ENCODE measurements around the gene CALHM4.

Gene CALHM4

GRCh38 chr6:116570856-116571682, 17.5 kb downstream of the CALHM4 start, which contains the start of gene RWDD1:
TSS of gene RWDD1 (plus strand) at chr6:116571504. CDS start at chr6:116571583, 79 bp downstream.
- peak within 1 kb of the TSS; percentile 99 for H2AFZ ChIP-seq (ENCODE audit: low read depth, low read length)
- peak within 1 kb of the TSS; percentile 83 for H3K9ac ChIP-seq (ENCODE audit: low read depth, low read length)

DNA sequence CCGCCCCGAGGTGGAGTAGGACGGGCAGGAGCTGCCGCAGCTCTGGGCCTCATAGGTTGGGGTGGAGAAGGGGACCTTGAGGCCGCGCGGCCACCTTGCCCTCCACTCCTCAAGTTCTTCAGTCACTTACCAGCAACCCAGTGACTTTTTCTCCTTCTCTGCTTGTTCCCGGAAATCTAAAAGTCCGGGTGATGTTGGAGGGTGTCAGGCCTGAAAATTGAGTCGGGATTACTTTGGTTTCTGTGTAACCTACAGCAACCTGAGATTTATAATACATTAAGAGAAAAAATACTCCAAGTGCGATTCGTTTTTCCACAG, 18.1 kb downstream of the CALHM4 start:
- H3K27me3 ChIP-seq (ENCODE audit: insufficient read depth, low read length, poor library complexity), result no peaks in the 10 kb centered on the region
- ATAC-seq (ENCODE audit: insufficient read depth, low read depth) (no peak), DNase-seq (no peak)
- H3K4me2 ChIP-seq (ENCODE audit: insufficient read depth, low read length), result peak overlapping the region; percentile 71
- peaks cover 22% of the 10 kb centered on the region; the same call in 1 of the 2 replicates for H4K20me1 ChIP-seq (ENCODE audit: insufficient read depth, low read length)
- peak overlapping the region; percentile 83 for H3K9ac ChIP-seq (ENCODE audit: low read depth, low read length)
- peak overlapping the region; percentile 70 to 95 for H3K4me3 ChIP-seq (ENCODE audit: low read depth in 1 of 2, low read length in 2 of 2)
- peak overlapping the region; percentile 99 for H2AFZ ChIP-seq (ENCODE audit: low read depth, low read length)
- peaks cover 37% of the 10 kb centered on the region for H3K4me1 ChIP-seq (ENCODE audit: insufficient read depth, low read length)
- H3K9me3 ChIP-seq (ENCODE audit: insufficient read depth, low read length, severe bottlenecking), result no peaks in the 10 kb centered on the region
- peaks cover 65% of the 10 kb centered on the region for H3K79me2 ChIP-seq (ENCODE audit: insufficient read depth, low read length)
- H3K36me3 ChIP-seq (ENCODE audit: insufficient read depth, low read length), result peaks cover 25% of the 10 kb centered on the region; the same call in 1 of the 2 replicates
- peak overlapping the region; percentile 84 for H3K27ac ChIP-seq (ENCODE audit: low read length)
- TF ChIP-seq, protein P1, sequence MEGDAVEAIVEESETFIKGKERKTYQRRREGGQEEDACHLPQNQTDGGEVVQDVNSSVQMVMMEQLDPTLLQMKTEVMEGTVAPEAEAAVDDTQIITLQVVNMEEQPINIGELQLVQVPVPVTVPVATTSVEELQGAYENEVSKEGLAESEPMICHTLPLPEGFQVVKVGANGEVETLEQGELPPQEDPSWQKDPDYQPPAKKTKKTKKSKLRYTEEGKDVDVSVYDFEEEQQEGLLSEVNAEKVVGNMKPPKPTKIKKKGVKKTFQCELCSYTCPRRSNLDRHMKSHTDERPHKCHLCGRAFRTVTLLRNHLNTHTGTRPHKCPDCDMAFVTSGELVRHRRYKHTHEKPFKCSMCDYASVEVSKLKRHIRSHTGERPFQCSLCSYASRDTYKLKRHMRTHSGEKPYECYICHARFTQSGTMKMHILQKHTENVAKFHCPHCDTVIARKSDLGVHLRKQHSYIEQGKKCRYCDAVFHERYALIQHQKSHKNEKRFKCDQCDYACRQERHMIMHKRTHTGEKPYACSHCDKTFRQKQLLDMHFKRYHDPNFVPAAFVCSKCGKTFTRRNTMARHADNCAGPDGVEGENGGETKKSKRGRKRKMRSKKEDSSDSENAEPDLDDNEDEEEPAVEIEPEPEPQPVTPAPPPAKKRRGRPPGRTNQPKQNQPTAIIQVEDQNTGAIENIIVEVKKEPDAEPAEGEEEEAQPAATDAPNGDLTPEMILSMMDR (IDR thresholded peaks at IDR 0.05; ENCODE audit: borderline replicate concordance, extremely low read depth, low read length, poor library complexity, severe bottlenecking), result no peak
- TF ChIP-seq EZH2 (IDR thresholded peaks at IDR 0.05; ENCODE audit: borderline replicate concordance, low read depth, low read length, severe bottlenecking), result no peak

More at GRCh38 chr6:116570856-116571682, 17.5 kb downstream of the CALHM4 start, which contains the start of gene RWDD1:
- Histone ChIP-seq H3K36me3 (ENCODE audit: insufficient read depth, low read length) (peaks cover 19% of the 10 kb centered on the region; the same call in 1 of the 2 replicates), H3K4me3 (ENCODE audit: low read depth in 1 of 2, low read length in 2 of 2) (peak within 1 kb of the TSS; percentile 81 to 95), H3K79me2 (ENCODE audit: insufficient read depth, low read length) (peaks cover 59% of the 10 kb centered on the region), H3K27ac (ENCODE audit: low read length) (peak within 1 kb of the TSS; percentile 84), H3K27me3 (ENCODE audit: insufficient read depth, low read length, poor library complexity) (no peaks in the 10 kb centered on the region), H4K20me1 (ENCODE audit: insufficient read depth, low read length) (peaks cover 16% of the 10 kb centered on the region; the same call in 1 of the 2 replicates), H3K9me3 (ENCODE audit: insufficient read depth, low read length, severe bottlenecking) (no peaks in the 10 kb centered on the region), H3K4me2 (ENCODE audit: insufficient read depth, low read length) (peak within 1 kb of the TSS; percentile 71), H3K4me1 (ENCODE audit: insufficient read depth, low read length) (peaks cover 37% of the 10 kb centered on the region)
- TF ChIP-seq, protein P1 (IDR thresholded peaks at IDR 0.05; ENCODE audit: borderline replicate concordance, extremely low read depth, low read length, poor library complexity, severe bottlenecking), result no peak
- no peak for TF ChIP-seq EZH2 (IDR thresholded peaks at IDR 0.05; ENCODE audit: borderline replicate concordance, low read depth, low read length, severe bottlenecking)
- peak; percentile 99 for DNase-seq
- peak; percentile 95 for ATAC-seq (ENCODE audit: insufficient read depth, low read depth)

DNA sequence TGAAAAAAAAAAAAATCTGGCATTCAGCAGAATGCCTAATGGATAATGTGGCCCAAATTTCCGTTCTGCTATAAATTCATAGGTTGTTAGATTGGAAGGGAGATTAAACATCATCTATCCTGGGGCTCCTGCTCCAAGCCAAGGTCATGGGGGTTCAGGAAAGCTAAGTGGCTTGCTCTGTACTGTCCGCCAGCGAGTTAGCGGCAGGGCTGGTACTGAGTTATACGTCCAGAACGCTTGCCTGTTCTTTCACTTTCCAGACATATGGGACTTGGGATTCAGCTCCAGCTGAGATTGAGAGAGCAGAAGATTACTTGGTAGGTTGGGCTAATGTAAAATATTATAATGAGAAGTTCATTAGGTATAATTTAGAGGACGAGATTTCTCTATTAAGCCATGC, 18.6 kb downstream of the CALHM4 start:
- Histone ChIP-seq H3K79me2 (ENCODE audit: insufficient read depth, low read length) (peaks cover 70% of the 10 kb centered on the region), H4K20me1 (ENCODE audit: insufficient read depth, low read length) (peaks cover 23% of the 10 kb centered on the region; the same call in 1 of the 2 replicates), H3K4me1 (ENCODE audit: insufficient read depth, low read length) (peaks cover 37% of the 10 kb centered on the region), H3K4me2 (ENCODE audit: insufficient read depth, low read length) (peak overlapping the region; percentile 71), H3K9me3 (ENCODE audit: insufficient read depth, low read length, severe bottlenecking) (no peaks in the 10 kb centered on the region), H3K9ac (ENCODE audit: low read depth, low read length) (peak overlapping the region; percentile 83), H3K27me3 (ENCODE audit: insufficient read depth, low read length, poor library complexity) (no peaks in the 10 kb centered on the region), H2AFZ (ENCODE audit: low read depth, low read length) (peak overlapping the region; percentile 99; the same call in 1 of the 2 replicates), H3K4me3 (ENCODE audit: low read depth in 1 of 2, low read length in 2 of 2) (peak overlapping the region; percentile 70 to 95), H3K27ac (ENCODE audit: low read length) (peak overlapping the region; percentile 84), H3K36me3 (ENCODE audit: insufficient read depth, low read length) (peaks cover 30% of the 10 kb centered on the region; the same call in 1 of the 2 replicates)
- ATAC-seq (ENCODE audit: insufficient read depth, low read depth) (no peak), DNase-seq (peak; percentile 18)
- no peak for TF ChIP-seq EZH2 (IDR thresholded peaks at IDR 0.05; ENCODE audit: borderline replicate concordance, low read depth, low read length, severe bottlenecking)
- TF ChIP-seq, protein P1 (IDR thresholded peaks at IDR 0.05; ENCODE audit: borderline replicate concordance, extremely low read depth, low read length, poor library complexity, severe bottlenecking), result no peak

All from DND-41 (cell line).